Skeletal muscle tissue (tissue), 4 donors: ENCODE data around the gene TRPV4. TPM values are rescaled to one million over a fixed set of nuclear protein-coding genes. Genes with fewer than 3 reads are reported as not detected.

Experiments used
- H3K27ac ChIP-seq: one replicate; pipeline ENCODE4 v1.7.0; 2013; ENCODE audit warnings: mild to moderate bottlenecking, low read depth, low read length, inconsistent platforms
- H3K27me3 ChIP-seq, 3 donors: one replicate each; pipeline ENCODE4 v1.7.0; 2013; ENCODE audit warnings: low read length in 3 of 3; ENCODE audit not compliant: control insufficient read depth in 3 of 3, insufficient read depth in 3 of 3
- H3K36me3 ChIP-seq, 3 donors: one replicate each; pipeline ENCODE4 v1.7.0; 2013; ENCODE audit warnings: low read length in 3 of 3; ENCODE audit not compliant: control insufficient read depth in 3 of 3, insufficient read depth in 3 of 3
- H3K4me1 ChIP-seq, 3 donors: one replicate each; pipeline ENCODE4 v1.7.0; 2013; ENCODE audit warnings: low read length in 3 of 3, mild to moderate bottlenecking in 3 of 3; ENCODE audit not compliant: control insufficient read depth in 3 of 3, insufficient read depth in 3 of 3
- H3K4me3 ChIP-seq, 3 donors: one replicate each; pipeline ENCODE4 v1.7.0; 2013; ENCODE audit warnings: low read length in 3 of 3
- H3K9ac ChIP-seq, 3 donors: one replicate each; pipeline ENCODE4 v1.7.0; 2013; ENCODE audit warnings: low read length in 3 of 3, mild to moderate bottlenecking in 3 of 3, moderate library complexity in 2 of 3, low read depth in 1 of 3
- H3K9me3 ChIP-seq, 3 donors: one replicate each; pipeline ENCODE4 v1.7.0; 2013; ENCODE audit warnings: low read length in 3 of 3; ENCODE audit not compliant: control insufficient read depth in 3 of 3
- total RNA-seq: library from RNA; depleted of rRNA; stranded (reverse); fragments of >200 nt; gene quantifications from one replicate; pipeline ENCODE4 v1.2.3, GENCODE V29; 2014
- donor health status: Osteomylitis.

The TRPV4 gene
- total RNA-seq, 1 donor from 2014 or later = 0.52 TPM

- no peaks in the 10 kb centered on the region for H3K9me3 ChIP-seq
- H3K4me3 ChIP-seq = no peak overlapping the region
These were observed 8.2 kb upstream of the TRPV4 start for GRCh38 chr12:109841356-109841755.

GRCh38 chr12:109840305-109841074 lies 7.3 kb upstream of the TRPV4 start:
- Histone ChIP-seq H3K9me3 (no peaks in the 10 kb centered on the region), H3K27me3 (peaks cover 0 to 3% (median 0%) of the 10 kb centered on the region in 3 donors), H3K4me3 (no peak overlapping the region), H3K4me1 (peaks cover 2 to 10% (median 4%) of the 10 kb centered on the region in 3 donors), H3K36me3 (no peaks in the 10 kb centered on the region), H3K27ac (no peak overlapping the region), H3K9ac (no peak overlapping the region)

More at GRCh38 chr12:109841356-109841755, 8.2 kb upstream of the TRPV4 start:
- peaks cover 2 to 10% (median 4%) of the 10 kb centered on the region in 3 donors for H3K4me1 ChIP-seq
- H3K27ac ChIP-seq = no peak overlapping the region
- no peaks in the 10 kb centered on the region for H3K36me3 ChIP-seq
- peaks cover 0 to 3% (median 0%) of the 10 kb centered on the region in 3 donors for H3K27me3 ChIP-seq
- H3K9ac ChIP-seq = no peak overlapping the region

DNA sequence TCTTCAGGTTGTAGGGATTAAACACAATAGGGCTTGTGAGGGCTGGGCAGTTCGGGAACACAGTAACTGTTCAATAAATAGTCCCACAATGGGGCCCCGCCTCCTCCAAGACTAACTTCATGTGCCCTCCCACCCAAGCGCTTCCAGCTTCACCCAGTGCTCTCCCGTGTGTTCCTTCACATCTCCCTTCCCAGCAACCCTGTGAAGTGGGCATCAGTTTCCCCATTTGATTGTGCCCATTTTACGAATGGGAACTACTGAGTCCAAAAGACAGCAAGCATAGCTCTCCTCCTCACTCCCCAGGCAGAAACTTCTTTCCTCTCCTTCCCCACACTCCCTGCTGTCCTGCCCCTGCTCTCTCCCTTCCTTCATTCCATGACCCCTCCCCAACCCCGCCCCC lies 6.2 kb upstream of the TRPV4 start:
- Histone ChIP-seq H3K36me3 (no peaks in the 10 kb centered on the region), H3K4me3 (no peak overlapping the region), H3K9me3 (no peaks in the 10 kb centered on the region), H3K4me1 (peaks cover 0 to 5% (median 0%) of the 10 kb centered on the region in 3 donors), H3K27ac (no peak overlapping the region), H3K9ac (no peak overlapping the region), H3K27me3 (peaks cover 0 to 3% (median 0%) of the 10 kb centered on the region in 3 donors)

DNA sequence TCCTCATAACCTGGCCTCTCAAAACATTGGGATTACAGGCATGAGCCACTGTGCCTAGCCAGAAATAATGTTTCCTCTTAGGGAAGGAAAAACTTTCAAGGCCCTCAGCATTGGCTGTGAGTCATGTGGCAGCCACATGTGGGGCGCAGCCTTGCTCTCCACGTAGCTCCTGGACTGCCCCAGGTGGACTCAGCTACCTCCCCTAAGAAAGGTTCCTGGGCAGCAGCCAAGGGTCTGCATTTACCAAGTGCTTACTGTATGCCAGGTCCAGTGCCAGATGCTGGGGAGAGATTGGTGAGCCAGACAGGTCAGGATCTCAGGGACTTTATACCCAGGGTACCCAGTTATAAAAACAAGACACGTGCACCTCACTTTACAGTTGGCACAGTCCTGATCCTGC lies 3.7 kb upstream of the TRPV4 start:
- Histone ChIP-seq H3K27me3 (peaks cover 6 to 20% (median 14%) of the 10 kb centered on the region in 3 donors), H3K36me3 (no peaks in the 10 kb centered on the region), H3K9me3 (no peaks in the 10 kb centered on the region), H3K4me1 (peaks cover 0 to 5% (median 0%) of the 10 kb centered on the region in 3 donors), H3K9ac (no peak overlapping the region), H3K27ac (no peak overlapping the region), H3K4me3 (no peak overlapping the region)

GRCh38 chr12:109835827-109836226 lies 2.6 kb upstream of the TRPV4 start:
- Histone ChIP-seq H3K4me3 (no peak overlapping the region), H3K9ac (no peak overlapping the region), H3K9me3 (no peaks in the 10 kb centered on the region)

DNA sequence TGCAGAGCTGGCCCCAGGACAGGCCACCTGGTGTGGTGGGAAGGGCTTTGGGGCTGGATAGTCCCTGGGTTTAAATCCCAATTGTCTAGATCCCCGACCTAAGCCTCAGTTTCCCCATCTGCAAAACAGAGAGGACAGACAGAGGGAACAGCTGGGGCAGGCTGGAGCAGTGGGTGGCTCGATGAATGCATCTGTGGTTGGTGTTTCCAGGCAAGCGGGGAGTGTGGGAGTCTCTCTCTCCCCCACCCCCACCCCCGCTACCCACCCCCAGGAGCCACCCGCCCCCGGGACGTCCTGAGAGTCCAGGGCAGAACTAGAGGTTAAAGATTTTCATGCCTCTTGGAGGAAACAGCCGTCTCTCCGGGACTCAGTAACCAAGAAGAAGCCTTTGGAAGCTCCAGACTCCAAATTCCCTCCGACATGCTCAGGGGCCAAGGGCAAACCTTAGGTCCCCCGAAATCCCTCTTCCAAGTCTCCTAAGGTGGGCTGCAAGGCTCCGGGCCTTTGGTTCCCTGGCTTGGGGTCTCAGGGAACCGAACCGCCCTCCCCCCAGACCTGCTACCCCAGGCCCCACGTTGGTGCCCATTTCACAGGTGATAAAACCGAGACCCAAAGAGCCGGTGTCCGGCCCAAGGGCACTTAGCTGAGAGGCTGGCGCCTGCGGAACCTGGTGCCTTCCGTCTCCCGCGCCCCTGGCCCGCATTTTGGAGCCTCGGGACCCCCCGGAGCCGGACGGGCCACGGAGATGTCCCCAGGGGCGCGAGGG lies 474 bp downstream of the TRPV4 start:
- H3K4me3 ChIP-seq = peak overlapping the region in 2 of 3 donors; percentile 14 to 38
- H3K27me3 ChIP-seq = peaks cover 21 to 37% (median 23%) of the 10 kb centered on the region in 3 donors
- H3K9ac ChIP-seq = no peak overlapping the region
- no peaks in the 10 kb centered on the region for H3K9me3 ChIP-seq
- H3K36me3 ChIP-seq = no peaks in the 10 kb centered on the region
- H3K27ac ChIP-seq = no peak overlapping the region
- H3K4me1 ChIP-seq = no peaks in the 10 kb centered on the region

More at GRCh38 chr12:109835827-109836226, 2.6 kb upstream of the TRPV4 start:
- peaks cover 0 to 4% (median 0%) of the 10 kb centered on the region in 3 donors for H3K4me1 ChIP-seq
- H3K27me3 ChIP-seq = peaks cover 16 to 30% (median 21%) of the 10 kb centered on the region in 3 donors
- no peak overlapping the region for H3K27ac ChIP-seq
- no peaks in the 10 kb centered on the region for H3K36me3 ChIP-seq

GRCh38 chr12:109831929-109832328 lies 1.3 kb downstream of the TRPV4 start:
- H3K27me3 ChIP-seq = peaks cover 21 to 37% (median 23%) of the 10 kb centered on the region in 3 donors
- H3K36me3 ChIP-seq = no peaks in the 10 kb centered on the region
- H3K9me3 ChIP-seq = no peaks in the 10 kb centered on the region
- no peaks in the 10 kb centered on the region for H3K4me1 ChIP-seq
- H3K27ac ChIP-seq = no peak overlapping the region
- no peak overlapping the region for H3K4me3 ChIP-seq
- H3K9ac ChIP-seq = no peak overlapping the region

DNA sequence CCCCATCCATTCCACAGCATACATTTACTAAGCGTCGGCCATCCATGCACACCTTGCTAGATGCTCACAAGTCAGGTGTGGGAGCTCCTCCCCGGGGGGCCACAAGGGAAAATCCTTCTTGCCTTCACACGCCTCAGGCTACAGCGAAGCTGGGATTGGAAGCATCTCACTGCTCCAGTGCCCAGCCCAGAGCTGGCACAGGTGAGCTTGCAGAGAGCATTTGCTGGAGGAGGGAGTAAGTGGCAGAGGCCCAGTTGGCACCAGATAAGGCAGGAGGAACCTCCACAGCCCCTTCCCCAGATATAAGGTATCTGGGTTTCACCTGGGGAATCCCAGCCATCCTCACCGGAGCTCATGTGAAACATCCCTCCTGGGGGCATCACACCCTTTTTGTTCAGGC lies 1.8 kb downstream of the TRPV4 start:
- no peak overlapping the region for H3K4me3 ChIP-seq
- no peak overlapping the region for H3K9ac ChIP-seq
- H3K4me1 ChIP-seq = no peaks in the 10 kb centered on the region
- no peaks in the 10 kb centered on the region for H3K9me3 ChIP-seq
- no peaks in the 10 kb centered on the region for H3K36me3 ChIP-seq
- H3K27me3 ChIP-seq = peaks cover 21 to 37% (median 23%) of the 10 kb centered on the region in 3 donors
- no peak overlapping the region for H3K27ac ChIP-seq

- peaks cover 21 to 37% (median 23%) of the 10 kb centered on the region in 3 donors for H3K27me3 ChIP-seq
- no peak overlapping the region for H3K27ac ChIP-seq
- no peaks in the 10 kb centered on the region for H3K4me1 ChIP-seq
These were observed 2.5 kb downstream of the TRPV4 start for GRCh38 chr12:109830718-109831117.

DNA sequence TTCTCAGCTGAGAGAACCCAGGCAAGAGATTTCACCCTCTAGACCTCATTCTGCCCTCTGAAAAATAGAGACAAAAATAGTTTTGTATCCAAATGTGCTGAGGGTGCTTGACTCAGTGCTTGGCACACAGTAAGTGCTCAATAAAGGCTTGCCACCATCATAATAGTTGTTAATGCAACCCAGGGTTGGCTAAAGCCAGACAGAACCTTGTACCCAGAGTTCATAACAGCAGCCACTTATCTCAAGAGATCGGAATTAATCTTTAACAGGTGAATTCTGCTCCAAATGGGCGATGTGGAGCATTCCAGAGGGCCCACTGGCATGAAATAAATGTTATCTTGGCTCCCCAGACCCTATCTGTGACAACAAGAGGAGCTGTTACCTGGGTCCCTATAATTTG lies 2.9 kb downstream of the TRPV4 start:
- Histone ChIP-seq H3K27ac (no peak overlapping the region), H3K4me3 (no peak overlapping the region), H3K27me3 (peaks cover 23 to 37% (median 23%) of the 10 kb centered on the region in 3 donors), H3K4me1 (no peaks in the 10 kb centered on the region), H3K36me3 (no peaks in the 10 kb centered on the region), H3K9ac (no peak overlapping the region), H3K9me3 (no peaks in the 10 kb centered on the region)

More at GRCh38 chr12:109830718-109831117, 2.5 kb downstream of the TRPV4 start:
- H3K9me3 ChIP-seq = no peaks in the 10 kb centered on the region
- H3K36me3 ChIP-seq = no peaks in the 10 kb centered on the region
- no peak overlapping the region for H3K9ac ChIP-seq
- H3K4me3 ChIP-seq = no peak overlapping the region
